ENCODE results near the gene SPDYE8. TPM values are rescaled to one million over a fixed set of nuclear protein-coding genes. Genes with fewer than 3 reads are reported as not detected.

SPDYE8 gene
- total RNA-seq, 1 experiment from 2014 or later = not detected

Small RNA genes within 50 kb of the gene (small RNA-seq; reads per million reads assigned to genes)
- not detected for gene RF00019

Other genes with a start within 250 kb of the SPDYE8 start
- 4.0 and 5.6 TPM in 2 replicates for gene TYW1B, start 201.6 kb downstream of the SPDYE8 start, total RNA-seq (2014; rRNA removed; shearing (Covaris generic); ENCODE audit: low replicate concordance)
- 18.2 and 23.0 TPM in 2 replicates for gene POM121, start 104.7 kb downstream of the SPDYE8 start, total RNA-seq (2014; rRNA removed; shearing (Covaris generic); ENCODE audit: low replicate concordance)
- gene TRIM74, start 60.3 kb downstream of the SPDYE8 start, total RNA-seq (2014; rRNA removed; shearing (Covaris generic); ENCODE audit: low replicate concordance) = not detected in 2 replicates
- not detected in 2 replicates for gene SPDYE11, start 28.1 kb upstream of the SPDYE8 start, total RNA-seq (2014; rRNA removed; shearing (Covaris generic); ENCODE audit: low replicate concordance)
- gene SPDYE9, start 56.3 kb upstream of the SPDYE8 start, total RNA-seq (2014; rRNA removed; shearing (Covaris generic); ENCODE audit: low replicate concordance) = not detected in 2 replicates